ES-I3 (cell line): ENCODE data around the gene TNS2.
"Not testable (repeated sequence)": the region's sequence is repeated elsewhere in the genome, so short reads cannot be mapped to it uniquely, and the experiment has no call there.

Experiments
- H3K36me3 ChIP-seq: 2 replicates; pipeline ENCODE4 v1.6.1; 2013; ENCODE audit warnings: mild to moderate bottlenecking, low read length, control low read depth, moderate library complexity; ENCODE audit not compliant: insufficient read depth
- H3K4me1 ChIP-seq: 2 replicates; pipeline ENCODE4 v1.6.1; 2013; ENCODE audit warnings: mild to moderate bottlenecking, control low read depth, low read length; ENCODE audit not compliant: insufficient read depth
- H3K9ac ChIP-seq: 2 replicates; pipeline ENCODE4 v1.6.1; 2013; ENCODE audit warnings: low read depth, mild to moderate bottlenecking, low read length, moderate library complexity
- H3K9me3 ChIP-seq: 2 replicates; pipeline ENCODE4 v1.6.1; 2013; ENCODE audit warnings: mild to moderate bottlenecking, low read length, moderate library complexity; ENCODE audit not compliant: control insufficient read depth, insufficient read depth

The TNS2 gene

DNA sequence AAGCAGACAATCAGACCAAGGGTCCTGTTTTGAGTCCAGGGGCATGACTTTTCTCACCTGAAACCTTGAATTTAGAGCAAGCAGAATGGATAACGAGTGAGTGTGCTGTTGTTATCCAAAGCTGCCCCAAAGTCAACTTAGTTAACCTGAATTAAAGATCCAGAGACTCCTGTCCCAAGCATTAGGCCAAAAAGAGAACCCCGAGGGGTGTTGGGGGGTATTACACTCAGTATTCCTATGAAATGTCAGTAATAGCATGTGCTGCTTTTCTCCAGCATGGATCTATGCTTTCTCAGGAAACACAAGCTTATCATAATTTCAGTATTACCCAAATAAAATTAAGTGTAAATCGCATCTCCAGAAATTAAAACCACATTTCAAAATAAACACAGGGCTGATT, 24.6 kb upstream of the TNS2 start:
- H3K4me1 ChIP-seq: no peaks in the 10 kb centered on the region
- no peak overlapping the region for H3K9ac ChIP-seq
- no peaks in the 10 kb centered on the region for H3K9me3 ChIP-seq
- H3K36me3 ChIP-seq: peaks cover 58% of the 10 kb centered on the region

DNA sequence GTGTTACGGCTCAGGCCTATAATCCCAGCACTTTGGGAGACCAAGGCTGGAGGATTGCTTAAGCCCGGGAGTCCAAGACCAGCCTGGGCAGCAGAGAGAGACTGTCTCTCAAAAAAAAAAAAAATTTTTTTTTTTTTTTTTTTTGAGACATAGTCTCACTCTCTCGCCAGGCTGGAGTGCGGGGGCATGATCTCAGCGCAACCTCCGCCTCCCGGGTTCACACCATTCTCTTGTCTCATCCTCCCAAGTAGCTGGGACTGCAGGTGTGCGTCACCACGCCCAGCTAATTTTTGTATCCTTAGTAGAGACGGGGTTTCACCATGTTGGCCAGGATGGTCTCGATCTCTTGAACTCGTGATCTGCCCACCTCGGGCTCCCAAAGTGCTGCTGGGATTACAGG, 22.9 kb upstream of the TNS2 start:
- peaks cover 56% of the 10 kb centered on the region for H3K36me3 ChIP-seq
- not testable (repeated sequence) for H3K9ac ChIP-seq, H3K4me1 ChIP-seq, H3K9me3 ChIP-seq

DNA sequence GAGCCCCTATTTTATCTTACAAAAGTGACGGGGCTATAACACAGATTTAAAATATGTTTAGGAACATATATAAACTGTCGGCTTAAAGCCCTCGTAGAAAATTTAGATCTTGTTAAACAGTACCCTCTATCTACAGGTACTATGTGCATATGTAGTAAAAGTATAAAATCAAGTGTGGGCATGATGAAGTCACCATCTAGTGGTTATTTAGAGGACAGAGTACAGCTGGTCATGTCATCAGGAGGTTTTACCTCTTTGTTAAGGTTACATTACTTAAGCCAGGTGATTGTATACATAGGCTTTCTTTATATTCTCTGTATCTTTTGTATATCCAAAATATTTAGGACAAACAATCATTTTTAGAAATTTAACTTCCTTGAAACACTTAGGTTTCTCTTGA, 18.2 kb upstream of the TNS2 start:
- H3K4me1 ChIP-seq: no peaks in the 10 kb centered on the region
- H3K36me3 ChIP-seq: peaks cover 54% of the 10 kb centered on the region
- H3K9me3 ChIP-seq: no peaks in the 10 kb centered on the region
- H3K9ac ChIP-seq: no peak overlapping the region

DNA sequence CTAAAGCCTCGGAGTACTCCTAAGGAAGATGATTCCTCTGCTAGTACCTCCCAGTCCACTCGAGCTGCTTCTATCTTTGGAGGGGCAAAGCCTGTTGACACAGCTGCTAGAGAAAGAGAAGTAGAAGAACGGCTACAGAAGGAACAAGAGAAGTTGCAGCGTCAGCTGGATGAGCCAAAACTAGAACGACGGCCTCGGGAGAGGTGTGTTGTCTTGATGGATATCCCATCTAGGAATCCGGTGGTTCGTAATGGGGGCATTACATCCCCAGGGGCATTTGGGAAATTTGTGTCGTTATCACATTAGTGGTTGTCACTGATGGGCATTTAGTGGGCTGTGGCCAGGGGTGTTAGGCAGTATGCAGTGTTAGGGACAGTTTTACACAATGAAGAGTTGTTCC, 16.0 kb upstream of the TNS2 start:
- H3K9me3 ChIP-seq, H3K4me1 ChIP-seq, H3K9ac ChIP-seq: not testable (repeated sequence)
- peaks cover 55% of the 10 kb centered on the region for H3K36me3 ChIP-seq

DNA sequence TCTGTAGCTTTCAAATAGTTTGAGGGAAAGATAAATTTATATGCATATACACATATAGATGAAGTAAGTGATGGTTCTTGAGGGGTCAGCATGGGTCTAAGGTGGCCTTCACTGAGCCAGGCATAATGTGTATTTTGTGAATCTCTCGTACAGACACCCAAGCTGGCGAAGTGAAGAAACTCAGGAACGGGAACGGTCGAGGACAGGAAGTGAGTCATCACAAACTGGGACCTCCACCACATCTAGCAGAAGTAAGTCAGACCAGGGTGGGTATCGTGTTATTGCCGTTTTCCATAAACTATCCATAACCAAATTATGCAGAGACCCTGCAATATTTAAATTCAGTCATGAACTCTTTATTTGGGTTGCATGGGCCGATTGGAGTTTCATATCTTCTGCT, 15.4 kb upstream of the TNS2 start:
- Histone ChIP-seq H3K9me3 (no peaks in the 10 kb centered on the region), H3K4me1 (no peaks in the 10 kb centered on the region; the same call in 1 of the 2 replicates), H3K36me3 (peaks cover 59% of the 10 kb centered on the region), H3K9ac (no peak overlapping the region)

DNA sequence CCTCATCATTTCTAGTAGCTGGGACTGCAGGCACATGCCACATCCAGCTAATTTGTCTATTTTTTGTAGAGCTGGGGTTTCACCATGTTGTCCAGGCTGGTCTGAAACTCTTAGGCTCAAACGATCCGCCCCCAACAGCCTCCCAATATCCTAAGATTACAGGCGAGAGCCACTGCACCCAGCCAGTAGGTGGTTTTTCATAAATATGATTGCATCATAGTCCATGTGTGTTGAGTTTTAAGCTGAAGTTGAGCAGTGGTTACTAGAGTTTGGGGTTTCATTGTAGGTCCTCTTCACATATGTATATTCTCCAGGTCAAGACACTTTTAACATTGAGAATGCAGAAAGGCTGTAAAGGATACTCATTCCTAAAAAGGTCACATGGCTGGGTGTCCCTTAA, 13.1 kb upstream of the TNS2 start:
- no peaks in the 10 kb centered on the region; the same call in 1 of the 2 replicates for H3K4me1 ChIP-seq
- H3K36me3 ChIP-seq: peaks cover 52% of the 10 kb centered on the region
- H3K9me3 ChIP-seq: no peaks in the 10 kb centered on the region
- no peak overlapping the region for H3K9ac ChIP-seq

DNA sequence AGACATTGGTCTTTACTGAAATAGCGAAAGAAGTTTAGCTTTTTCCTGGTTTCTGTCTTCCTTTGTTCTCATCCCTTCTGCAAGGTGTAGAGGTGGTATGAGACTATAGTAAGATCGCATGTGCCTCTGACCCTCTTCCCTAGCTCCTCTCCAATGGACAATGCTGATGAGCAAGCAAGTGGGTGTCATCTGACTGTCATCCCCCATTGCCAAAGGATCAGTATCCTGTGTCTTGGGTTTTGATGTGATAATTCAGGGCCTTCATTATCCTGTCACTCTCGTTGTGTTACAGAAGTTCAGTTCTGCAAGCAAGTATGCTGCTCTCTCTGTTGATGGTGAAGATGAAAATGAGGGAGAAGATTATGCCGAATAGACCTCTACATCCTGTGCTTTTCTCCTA, 10.0 kb upstream of the TNS2 start:
- H3K4me1 ChIP-seq: peaks cover 6% of the 10 kb centered on the region; the same call in 1 of the 2 replicates
- peaks cover 35% of the 10 kb centered on the region for H3K36me3 ChIP-seq
- no peak overlapping the region for H3K9ac ChIP-seq
- no peaks in the 10 kb centered on the region for H3K9me3 ChIP-seq

DNA sequence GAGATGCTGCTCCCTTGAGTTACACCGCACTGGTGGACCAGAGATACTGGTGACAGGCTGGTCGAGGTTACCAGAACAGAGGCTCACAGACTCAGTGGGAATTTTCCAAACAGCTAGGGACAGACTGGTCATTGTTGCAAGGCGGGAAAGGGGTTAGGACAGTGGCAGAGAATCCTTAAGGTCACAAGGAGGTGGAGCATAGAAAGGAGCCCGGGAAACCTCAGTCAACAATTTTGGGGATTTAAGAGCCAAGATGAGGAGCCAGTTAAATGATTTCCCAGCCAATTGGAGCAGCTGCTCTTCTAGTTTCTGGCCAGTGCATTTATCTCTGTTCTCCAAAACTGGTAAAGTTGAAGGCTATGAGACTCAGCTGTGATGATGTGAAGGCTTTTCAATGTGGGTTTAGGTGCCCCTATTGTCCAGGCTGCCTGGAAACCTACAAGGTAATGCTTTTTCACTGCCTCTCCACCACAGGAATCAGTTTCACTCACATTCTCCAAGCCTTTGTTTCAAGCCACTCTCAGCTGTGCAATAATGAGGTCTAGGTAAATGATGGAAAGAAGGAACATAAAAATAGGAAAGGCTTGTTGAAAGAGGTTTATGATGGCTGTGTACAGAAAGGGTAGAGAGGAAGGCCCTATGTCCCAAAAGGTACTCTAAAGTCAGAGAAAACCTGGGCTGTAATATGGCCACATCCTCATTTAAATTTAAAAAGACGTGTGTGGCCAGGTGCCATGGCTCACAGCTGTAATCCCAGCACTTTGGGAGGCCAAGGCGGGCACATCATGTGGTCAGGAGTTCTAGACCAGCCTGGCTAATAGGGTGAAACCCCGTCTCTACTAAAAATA, 7.0 kb upstream of the TNS2 start:
- Histone ChIP-seq H3K9me3 (no peaks in the 10 kb centered on the region), H3K36me3 (peaks cover 18% of the 10 kb centered on the region), H3K9ac (no peak overlapping the region), H3K4me1 (peaks cover 17% of the 10 kb centered on the region)

DNA sequence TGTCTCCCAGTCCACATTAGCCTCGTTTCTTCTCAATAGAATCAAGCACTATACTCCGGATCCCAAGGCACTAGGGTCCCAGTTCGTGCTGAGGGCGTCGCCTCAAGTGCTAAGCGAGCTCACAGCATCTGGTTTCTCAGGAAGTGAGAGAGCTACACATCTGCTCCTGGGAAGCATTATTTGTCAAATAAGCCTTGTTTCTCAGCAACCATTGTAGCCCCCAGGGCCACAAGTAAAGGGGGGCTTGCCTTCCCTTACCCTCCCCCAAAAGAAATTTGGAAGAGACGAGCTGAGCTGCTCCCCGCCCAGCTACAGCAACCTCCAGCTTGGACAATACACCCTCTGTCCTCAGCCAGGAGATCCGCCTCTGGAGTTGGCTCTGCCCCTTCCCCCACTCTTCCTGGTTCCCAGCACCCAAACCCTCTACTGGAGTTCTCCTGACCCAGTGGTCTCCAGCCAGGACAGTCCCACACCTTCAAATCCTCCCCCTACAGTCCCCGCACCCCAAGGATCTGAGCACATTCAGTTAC, 5.7 kb upstream of the TNS2 start:
- peaks cover 9% of the 10 kb centered on the region for H3K36me3 ChIP-seq
- no peaks in the 10 kb centered on the region for H3K9me3 ChIP-seq
- H3K9ac ChIP-seq: no peak overlapping the region
- H3K4me1 ChIP-seq: peaks cover 27% of the 10 kb centered on the region

DNA sequence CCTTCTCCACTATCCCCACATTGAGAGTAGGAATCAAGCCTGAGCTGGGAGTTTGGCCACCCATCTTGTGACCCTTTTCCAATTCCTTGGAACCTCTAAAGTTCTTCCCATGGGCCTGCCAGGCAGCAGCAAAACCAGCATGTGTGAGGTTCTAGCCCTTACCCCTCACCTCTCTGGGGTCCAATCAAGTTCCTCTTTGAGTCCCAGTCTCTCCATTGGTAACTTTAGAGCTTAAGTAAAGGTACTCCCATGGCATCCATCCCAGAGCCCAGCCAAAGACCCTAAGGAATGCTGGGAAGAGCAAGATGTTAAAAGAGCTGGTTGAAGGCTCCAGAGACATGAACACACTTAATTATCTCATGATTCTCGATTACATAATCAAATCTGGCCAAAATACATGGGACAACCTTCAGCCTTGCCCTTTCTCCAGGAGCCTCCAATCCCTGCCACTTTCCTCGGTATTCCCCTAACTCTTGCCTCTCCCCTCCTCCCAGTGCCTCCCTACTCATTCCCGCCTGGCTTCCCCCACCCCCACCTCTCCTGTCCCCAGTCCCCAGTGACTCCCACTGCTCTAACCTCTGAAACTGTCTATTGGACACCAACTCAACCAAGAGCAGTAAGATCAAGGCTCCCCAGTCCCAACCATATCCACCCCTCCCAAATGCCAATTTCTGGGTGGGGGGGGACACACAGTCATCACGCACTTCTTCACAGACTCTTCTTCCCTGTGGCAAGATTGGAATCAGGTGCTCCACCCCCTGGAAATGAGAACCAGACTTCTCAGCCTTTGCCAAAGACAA, 4.8 kb upstream of the TNS2 start:
- Histone ChIP-seq H3K9me3 (no peaks in the 10 kb centered on the region), H3K4me1 (peaks cover 31% of the 10 kb centered on the region), H3K36me3 (no peaks in the 10 kb centered on the region), H3K9ac (no peak overlapping the region; the same call in 1 of the 2 replicates)

DNA sequence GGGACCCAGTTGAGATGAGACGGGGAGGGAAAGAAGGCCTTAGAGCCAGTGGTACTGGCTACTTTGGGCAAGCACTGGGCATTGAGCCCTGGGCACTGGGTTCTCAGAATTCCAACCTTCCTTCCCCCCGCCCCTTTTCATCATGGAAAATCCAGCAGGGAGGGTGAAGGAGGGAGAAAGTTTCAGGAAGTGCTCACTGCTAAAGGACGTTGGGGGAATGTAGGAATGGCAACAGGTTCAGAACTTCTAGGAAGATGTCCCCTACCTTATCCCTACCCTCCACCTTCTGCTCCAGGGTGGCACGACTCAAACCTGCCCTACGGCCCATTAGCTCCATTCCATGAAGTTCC, 4.2 kb upstream of the TNS2 start:
- Histone ChIP-seq H3K9me3 (no peaks in the 10 kb centered on the region), H3K36me3 (no peaks in the 10 kb centered on the region), H3K4me1 (peaks cover 37% of the 10 kb centered on the region), H3K9ac (peak overlapping the region; percentile 79; the same call in 1 of the 2 replicates)

DNA sequence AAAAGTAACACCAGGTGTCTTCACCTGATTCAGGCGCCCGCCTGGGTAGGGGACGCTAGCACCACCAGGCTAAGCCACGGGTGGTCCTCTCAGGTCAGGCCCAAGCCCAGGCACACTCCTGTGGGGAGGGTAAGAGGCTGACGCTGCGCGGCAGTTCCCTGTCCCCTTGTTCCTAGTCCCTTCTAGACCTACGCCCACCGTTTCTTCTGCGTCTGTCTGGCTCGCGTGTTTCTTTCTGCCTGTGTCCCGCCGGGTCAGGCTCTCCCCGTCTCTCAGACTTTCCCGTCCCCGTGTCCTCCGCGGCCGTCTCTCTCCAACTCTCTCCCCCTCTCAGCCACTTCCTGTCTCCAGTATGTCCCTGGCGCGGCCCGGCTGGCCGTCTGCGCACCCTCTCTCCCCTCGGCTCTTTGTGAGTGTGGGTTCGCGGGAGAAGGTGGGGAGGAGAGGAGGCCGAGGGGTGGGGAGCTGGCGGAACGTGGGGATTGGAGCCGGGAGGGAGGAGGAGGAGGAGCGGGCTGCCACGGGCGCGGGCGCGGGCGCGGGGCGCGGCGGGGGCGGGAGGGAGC, 3.1 kb upstream of the TNS2 start:
- H3K9ac ChIP-seq: peak overlapping the region; percentile 79
- no peaks in the 10 kb centered on the region for H3K36me3 ChIP-seq
- peaks cover 47% of the 10 kb centered on the region for H3K4me1 ChIP-seq
- no peaks in the 10 kb centered on the region for H3K9me3 ChIP-seq

DNA sequence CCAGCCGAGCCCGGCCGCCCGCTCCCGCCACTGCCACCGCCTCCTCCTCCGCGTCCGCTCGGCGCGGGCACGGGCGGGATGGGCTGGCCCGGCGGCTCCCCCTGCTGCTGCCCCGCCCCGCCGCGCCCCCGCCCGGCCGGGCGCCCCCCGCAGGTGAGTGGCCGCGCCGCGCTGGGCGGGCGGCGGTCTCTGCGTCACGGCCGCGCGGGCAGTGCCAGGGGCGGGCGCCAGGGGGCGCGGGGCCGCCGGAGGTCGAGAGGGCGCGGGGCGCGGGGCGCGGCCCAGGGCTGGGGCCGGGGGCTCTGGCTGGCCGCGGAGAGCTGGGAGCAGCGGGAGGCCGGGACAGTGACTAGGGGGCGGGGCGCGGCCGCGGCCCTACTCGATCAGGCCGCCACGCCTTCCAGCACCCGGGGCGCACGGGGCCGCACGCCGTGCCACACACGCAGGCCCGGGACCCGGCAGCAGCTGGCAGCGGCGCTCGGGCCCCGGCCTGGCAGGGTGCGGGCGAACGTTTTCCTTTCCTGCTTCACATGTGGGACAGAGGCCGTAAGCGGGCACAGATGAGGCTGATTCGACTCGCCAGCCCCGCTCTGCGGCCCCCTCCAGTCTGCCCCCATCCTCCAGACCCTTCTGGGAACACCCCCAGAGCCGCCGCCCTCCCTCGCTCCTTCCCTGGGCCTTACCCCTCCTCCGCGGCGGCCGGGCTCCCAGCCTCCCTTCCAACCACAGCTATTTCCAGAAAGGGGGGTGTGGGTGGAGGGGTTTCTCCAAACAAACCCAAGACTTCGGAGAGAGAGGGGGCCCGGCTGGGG, 2.4 kb upstream of the TNS2 start:
- Histone ChIP-seq H3K4me1 (peaks cover 48% of the 10 kb centered on the region), H3K36me3 (no peaks in the 10 kb centered on the region), H3K9me3 (no peaks in the 10 kb centered on the region), H3K9ac (peak overlapping the region; percentile 79)
